ENCODE data around the gene THUMPD1. TPM values are rescaled to one million over a fixed set of nuclear protein-coding genes. Genes with fewer than 3 reads are reported as not detected.
A peak's percentile ranks its signal among the peaks of the same experiment; 100 is the strongest.

Gene THUMPD1
- total and polyA plus RNA-seq, 12 donors = 19.0 to 86.1 (median 39.4) TPM

DNA sequence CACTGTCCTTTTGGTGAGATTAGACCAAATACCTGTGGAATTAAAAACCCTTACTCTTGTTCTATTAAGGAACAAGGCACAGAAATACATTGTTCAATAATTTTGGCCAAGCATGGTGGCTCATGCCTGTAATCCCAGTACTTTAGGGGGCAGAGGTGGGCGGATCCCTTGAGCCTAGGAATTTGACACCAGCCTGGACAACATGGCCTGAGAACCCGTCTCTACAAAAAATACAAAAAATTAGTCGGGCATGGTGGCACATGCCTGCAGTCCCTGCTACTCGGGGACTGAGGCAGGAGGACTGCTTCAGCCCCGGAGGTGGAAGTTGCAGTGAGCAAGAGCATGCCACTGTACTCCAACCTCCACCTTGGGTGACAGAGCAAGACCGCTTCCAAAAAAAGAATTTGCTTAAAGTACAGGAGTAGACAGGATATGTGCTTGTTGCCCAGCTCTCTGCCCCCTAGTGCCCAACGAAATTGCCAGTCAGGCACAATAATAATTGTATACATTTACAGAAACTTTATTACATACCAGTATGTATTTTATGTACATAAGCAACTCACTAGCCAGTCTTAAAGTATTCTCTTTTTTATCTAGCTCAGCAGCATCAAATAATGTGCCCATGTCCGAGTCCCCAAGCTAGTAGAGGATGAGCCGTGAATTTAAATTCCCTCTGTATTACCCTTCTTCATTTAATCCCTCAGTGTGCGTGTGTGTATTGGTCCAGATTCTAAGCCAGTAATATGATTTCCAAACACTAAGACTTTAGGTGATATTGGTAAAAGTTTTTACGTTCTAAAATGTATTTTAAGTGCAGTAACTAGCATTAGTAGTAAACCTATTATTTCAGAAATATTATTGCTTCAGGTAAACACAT is 1.4 kb downstream of the THUMPD1 start:
- H3K9me3 ChIP-seq (replicated peaks in 1 of 3) = no peaks in the 10 kb centered on the region
- peak in 1 of 7 donors; percentile 18 for DNase-seq
- H3K4me3 ChIP-seq = peak overlapping the region in 3 of 4 donors; percentile 82 to 95 (median 92)
- TF ChIP-seq, protein P1, sequence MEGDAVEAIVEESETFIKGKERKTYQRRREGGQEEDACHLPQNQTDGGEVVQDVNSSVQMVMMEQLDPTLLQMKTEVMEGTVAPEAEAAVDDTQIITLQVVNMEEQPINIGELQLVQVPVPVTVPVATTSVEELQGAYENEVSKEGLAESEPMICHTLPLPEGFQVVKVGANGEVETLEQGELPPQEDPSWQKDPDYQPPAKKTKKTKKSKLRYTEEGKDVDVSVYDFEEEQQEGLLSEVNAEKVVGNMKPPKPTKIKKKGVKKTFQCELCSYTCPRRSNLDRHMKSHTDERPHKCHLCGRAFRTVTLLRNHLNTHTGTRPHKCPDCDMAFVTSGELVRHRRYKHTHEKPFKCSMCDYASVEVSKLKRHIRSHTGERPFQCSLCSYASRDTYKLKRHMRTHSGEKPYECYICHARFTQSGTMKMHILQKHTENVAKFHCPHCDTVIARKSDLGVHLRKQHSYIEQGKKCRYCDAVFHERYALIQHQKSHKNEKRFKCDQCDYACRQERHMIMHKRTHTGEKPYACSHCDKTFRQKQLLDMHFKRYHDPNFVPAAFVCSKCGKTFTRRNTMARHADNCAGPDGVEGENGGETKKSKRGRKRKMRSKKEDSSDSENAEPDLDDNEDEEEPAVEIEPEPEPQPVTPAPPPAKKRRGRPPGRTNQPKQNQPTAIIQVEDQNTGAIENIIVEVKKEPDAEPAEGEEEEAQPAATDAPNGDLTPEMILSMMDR (IDR thresholded peaks at IDR 0.05) = peak in 4 of 6 experiments; percentile 6 to 29 (median 14)
- no peak for TF ChIP-seq POLR2A (IDR thresholded peaks at IDR 0.05)
- H3K4me1 ChIP-seq (replicated peaks in 1 of 2) = peaks cover 4 to 27% of the 10 kb centered on the region in 2 donors
- intact Hi-C loops (cut with DNase I) = no loop called here
- peaks cover 0 to 35% of the 10 kb centered on the region in 2 donors for H3K36me3 ChIP-seq (replicated peaks in 1 of 2)
- H3K27ac ChIP-seq = peak overlapping the region in 3 of 5 donors; percentile 17 to 95 (median 95)
- no peaks in the 10 kb centered on the region for H3K27me3 ChIP-seq
- WGBS, 4 donors = 40 to 42% (median 40%) methylated on average over 11 of the region's 11 CpGs

DNA sequence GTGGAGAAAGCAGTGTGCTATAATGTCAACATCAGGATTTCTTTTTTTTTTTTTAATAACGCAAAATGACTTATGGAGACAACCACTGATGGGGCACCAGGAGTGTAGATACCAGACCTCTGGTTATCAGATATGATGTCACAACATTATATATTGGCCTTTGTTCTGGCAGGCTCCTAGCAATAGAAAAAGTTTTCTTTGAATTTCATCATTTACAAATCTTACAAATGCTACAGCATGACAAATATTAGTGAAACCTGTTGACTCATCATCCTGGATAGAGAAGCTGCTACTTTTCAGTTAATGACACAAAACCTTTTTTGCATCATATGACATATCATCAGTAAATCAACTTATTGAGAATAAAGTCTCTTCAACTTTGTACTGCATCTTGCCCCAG is 6.1 kb downstream of the THUMPD1 start:
- Histone ChIP-seq H3K4me3 (no peak overlapping the region), H3K4me1 (replicated peaks in 1 of 2) (peaks cover 4 to 24% of the 10 kb centered on the region in 2 donors), H3K27ac (no peak overlapping the region), H3K9me3 (replicated peaks in 1 of 3) (no peaks in the 10 kb centered on the region), H3K27me3 (no peaks in the 10 kb centered on the region), H3K36me3 (replicated peaks in 1 of 2) (peaks cover 0 to 43% of the 10 kb centered on the region in 2 donors)
- TF ChIP-seq POLR2A (IDR thresholded peaks at IDR 0.05) = no peak
- TF ChIP-seq, protein P1 (IDR thresholded peaks at IDR 0.05) = no peak
- 62 to 89% (median 71%) methylated on average over 1 of the region's 1 CpG for WGBS, 4 donors
- DNase-seq = no peak
- intact Hi-C loops (cut with DNase I) = no loop called here

DNA sequence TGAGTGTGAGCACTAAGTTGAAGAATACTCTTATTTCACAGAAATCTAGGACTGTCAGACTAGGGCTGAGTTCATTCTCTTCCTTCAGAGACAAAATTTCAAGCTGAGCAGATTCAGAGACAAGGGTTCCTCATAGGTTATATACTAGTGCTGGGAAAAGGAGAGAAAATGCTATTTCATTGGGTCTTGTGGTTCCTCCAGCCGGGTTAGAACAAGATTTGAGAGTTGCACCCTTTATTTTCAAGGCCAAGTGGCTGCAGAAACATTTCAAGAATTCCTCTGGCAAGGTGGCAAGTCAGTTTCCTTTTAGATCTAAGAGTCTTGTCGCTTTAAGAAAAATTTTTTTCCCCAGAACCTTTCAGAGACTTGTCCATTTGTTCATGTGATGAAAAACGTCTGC is 6.8 kb downstream of the THUMPD1 start:
- no peak for DNase-seq
- TF ChIP-seq POLR2A (IDR thresholded peaks at IDR 0.05) = no peak
- TF ChIP-seq, protein P1 (IDR thresholded peaks at IDR 0.05) = no peak
- Histone ChIP-seq H3K27ac (no peak overlapping the region), H3K9me3 (replicated peaks in 1 of 3) (no peaks in the 10 kb centered on the region), H3K4me3 (no peak overlapping the region), H3K27me3 (no peaks in the 10 kb centered on the region), H3K36me3 (replicated peaks in 1 of 2) (peaks cover 0 to 43% of the 10 kb centered on the region in 2 donors), H3K4me1 (replicated peaks in 1 of 2) (peaks cover 4 to 17% of the 10 kb centered on the region in 2 donors)
- intact Hi-C loops (cut with DNase I) = no loop called here
- WGBS, 4 donors = 52 to 73% (median 55%) methylated on average over 3 of the region's 3 CpGs

DNA sequence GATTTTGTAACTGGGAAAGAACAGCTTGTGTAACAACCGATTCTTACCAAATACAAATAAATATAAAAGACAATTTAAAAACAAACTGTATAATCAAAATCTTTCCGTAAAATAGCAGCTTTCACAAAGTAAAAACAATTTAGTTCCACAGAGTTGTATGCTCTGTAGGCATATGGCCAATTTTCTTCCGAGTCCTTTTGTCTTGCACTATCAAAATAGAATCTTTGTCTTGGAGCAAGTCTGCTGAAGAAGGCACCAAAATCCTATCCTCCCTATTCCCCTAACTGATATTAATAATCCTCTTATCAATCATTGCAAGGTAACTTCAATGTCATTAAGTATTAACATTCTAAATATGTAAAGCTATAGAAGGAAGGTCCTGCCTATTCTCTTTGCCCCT is 7.6 kb downstream of the THUMPD1 start:
- 73 to 85% (median 79%) methylated on average over 3 of the region's 3 CpGs for WGBS, 4 donors
- intact Hi-C loops (cut with DNase I) = no loop called here
- no peak overlapping the region for H3K27ac ChIP-seq

More for the DNA sequence above, 7.6 kb downstream of the THUMPD1 start:
- H3K4me3 ChIP-seq = no peak overlapping the region
- no peak for TF ChIP-seq POLR2A (IDR thresholded peaks at IDR 0.05)
- TF ChIP-seq, protein P1 (IDR thresholded peaks at IDR 0.05) = no peak
- peaks cover 0 to 43% of the 10 kb centered on the region in 2 donors for H3K36me3 ChIP-seq (replicated peaks in 1 of 2)
- no peaks in the 10 kb centered on the region for H3K27me3 ChIP-seq
- no peak for DNase-seq
- H3K9me3 ChIP-seq (replicated peaks in 1 of 3) = no peaks in the 10 kb centered on the region
- peaks cover 0 to 12% of the 10 kb centered on the region in 2 donors for H3K4me1 ChIP-seq (replicated peaks in 1 of 2)

All from adrenal gland (tissue), 12 donors.